HG02973 (cell line): Measurements from ENCODE around the gene BATF3.

Source experiments
- ATAC-seq: cut with Tn5 transposase; IDR thresholded peaks from one replicate; pipeline ENCODE4 v1.9.1; 2021; ENCODE audit warnings: moderate library complexity; ENCODE audit not compliant: unreplicated experiment

BATF3 gene

DNA sequence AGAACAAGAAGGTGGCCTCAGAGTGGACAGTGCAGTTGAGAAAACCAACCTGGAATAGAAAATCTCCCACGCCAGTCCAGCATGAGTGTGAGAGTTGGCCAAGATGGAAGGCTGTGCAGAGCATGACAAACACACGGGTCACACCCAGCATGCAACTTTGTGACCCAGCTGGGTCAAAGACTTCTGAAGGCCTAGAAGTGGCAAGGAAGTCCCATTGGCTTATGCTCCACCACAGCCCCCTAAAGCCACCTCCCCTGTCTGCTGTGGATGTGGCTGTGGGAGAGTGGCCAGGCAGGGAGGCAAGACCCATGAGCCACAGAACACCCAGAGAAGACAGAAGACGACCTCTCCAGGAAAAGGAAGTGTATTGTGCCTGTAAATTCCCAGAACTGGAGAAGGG is 13.6 kb downstream of the BATF3 start:
- ATAC-seq, result no peak

- ATAC-seq, result no peak
These were observed 14.2 kb downstream of the BATF3 start for GRCh38 chr1:212685429-212685828.

DNA sequence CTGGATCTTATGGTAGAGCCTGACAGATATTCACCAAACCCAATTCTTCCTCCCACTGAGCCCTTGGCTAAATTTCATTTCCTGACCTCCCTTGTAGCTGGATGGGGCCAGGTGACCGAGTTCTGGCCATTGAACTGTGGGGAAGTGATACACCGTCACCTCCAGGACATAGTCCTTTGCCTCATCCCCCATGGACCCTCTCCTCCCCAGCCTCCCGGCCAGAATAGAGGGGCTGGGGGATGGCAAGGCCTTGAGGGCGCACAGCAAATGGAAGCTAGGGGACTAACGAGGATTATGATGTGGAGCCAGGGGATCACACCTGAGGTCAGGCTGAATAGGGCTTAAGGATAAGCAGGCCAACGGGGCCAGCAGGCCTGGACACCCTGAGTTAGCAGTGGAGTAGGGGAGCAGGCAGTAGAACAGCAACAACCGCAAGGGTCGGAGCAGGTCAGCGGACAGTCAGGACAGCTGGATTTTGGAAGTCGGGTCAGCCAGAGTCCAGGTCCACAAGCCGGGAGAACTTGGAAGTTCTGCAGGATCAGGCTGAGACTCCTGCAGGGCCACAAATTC is 15.0 kb downstream of the BATF3 start:
- ATAC-seq, result no peak

- no peak for ATAC-seq
These were observed 15.6 kb downstream of the BATF3 start for GRCh38 chr1:212684076-212684475.

GRCh38 chr1:212683357-212683722 is 16.3 kb downstream of the BATF3 start:
- peak; percentile 62 for ATAC-seq

DNA sequence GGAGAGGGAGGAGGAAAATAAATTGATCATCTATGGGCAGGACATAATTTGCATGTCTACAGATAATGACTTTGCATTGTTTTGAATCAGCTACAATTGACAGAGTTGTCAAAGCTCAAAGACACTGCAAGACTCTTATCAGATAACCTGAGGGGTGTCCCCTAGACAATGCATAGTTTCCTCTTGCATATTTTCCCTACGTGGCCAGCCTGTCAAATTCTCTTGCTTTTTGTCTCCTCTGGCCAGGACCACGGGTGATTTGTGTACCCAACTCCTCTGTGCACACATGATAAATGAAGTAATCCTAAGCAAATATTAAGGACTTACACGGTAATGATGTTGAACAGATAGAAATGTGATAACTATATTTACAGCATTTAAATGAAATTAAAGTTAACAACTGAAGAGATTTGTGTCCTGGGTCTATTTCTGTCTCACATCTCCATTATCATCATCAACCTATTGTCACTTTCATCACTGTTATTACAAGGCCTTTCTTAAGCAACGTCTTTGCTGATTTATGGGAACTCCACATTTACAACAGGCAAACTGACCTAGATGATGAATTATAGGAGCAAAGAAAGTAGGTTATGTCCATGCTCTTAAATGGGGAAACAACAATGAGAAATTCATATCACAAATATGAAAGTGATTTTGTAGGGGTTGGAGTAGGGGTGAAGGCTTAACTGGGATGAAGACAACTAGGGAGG is 18.8 kb downstream of the BATF3 start:
- ATAC-seq, result no peak

DNA sequence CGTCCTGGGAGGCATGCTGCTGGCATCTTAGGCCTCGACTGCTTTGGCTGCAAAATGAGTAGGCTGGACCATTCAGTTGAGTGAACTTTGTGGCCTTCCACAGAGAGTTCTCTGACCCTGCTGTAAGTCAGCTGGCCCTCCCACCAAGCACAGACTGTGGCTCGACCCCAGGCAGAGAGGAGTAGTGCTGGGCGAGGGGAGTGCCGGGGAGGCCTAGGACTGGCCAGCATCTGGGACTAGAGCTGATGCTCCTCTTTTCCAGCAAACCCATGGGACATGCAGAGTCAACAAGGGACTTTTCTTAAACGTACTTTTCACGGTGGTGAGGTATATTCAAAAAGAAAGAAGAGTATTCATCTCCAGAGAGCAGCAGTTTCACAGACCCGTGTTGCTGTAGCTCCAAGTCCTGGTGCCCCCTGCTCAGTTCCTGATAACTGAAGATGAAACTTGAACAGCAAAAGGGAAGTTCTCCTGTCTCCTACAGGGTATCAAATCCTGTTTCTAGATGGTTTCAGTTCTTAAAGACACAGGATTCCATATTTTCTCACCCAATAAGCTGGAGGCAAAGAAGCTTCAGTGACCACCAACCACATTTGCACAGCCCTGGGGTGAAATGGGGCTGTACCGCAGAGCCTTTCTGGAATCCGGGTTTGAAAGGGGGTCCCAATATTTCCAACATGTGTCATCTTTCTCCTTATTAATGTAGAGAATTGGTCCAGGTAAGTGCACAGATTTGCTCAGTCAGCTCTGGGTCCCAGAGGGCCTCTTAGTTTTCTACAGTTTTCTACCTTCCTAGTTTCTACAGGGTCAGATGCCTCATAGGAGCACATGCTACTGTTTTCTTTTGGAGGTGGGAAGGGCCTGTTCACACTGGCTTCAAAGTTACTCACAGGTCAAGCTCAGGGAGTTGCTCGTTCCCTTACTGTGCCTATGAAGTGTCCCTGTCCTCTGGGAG is 20.9 kb downstream of the BATF3 start:
- ATAC-seq, result peak; percentile 61

GRCh38 chr1:212677573-212677972 is 22.1 kb downstream of the BATF3 start:
- ATAC-seq, result no peak

- no peak for ATAC-seq
These were observed 22.5 kb downstream of the BATF3 start for GRCh38 chr1:212677136-212677535.

- ATAC-seq, result no peak
These were observed 24.0 kb downstream of the BATF3 start for GRCh38 chr1:212675675-212676074.

DNA sequence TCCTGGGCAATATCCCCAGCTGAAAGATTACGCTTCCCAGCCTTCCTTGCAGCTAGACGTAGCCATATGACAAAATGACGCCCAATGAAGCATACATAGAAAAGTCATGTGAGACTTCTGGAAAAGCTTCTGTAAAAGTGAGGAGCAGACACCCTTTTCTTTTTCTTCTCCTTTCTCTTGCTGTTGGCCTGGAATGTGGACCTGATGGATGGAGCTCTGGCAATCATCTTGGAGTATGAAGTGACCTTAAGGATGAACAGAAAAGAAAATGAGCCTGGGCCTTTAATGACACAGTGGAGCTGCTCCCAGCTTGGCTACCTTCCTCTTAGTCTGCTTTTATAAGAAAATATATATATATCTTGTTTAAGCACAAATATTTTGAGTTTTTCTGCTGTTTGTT is 24.8 kb downstream of the BATF3 start:
- ATAC-seq, result no peak

- ATAC-seq, result peak; percentile 41
These were observed 28.2 kb downstream of the BATF3 start for GRCh38 chr1:212671342-212672031.

- no peak for ATAC-seq
These were observed 28.8 kb downstream of the BATF3 start for GRCh38 chr1:212670882-212671281.

GRCh38 chr1:212670301-212670700 is 29.3 kb downstream of the BATF3 start:
- ATAC-seq, result no peak

- ATAC-seq, result no peak
These were observed 30.0 kb downstream of the BATF3 start for GRCh38 chr1:212669600-212669999.

DNA sequence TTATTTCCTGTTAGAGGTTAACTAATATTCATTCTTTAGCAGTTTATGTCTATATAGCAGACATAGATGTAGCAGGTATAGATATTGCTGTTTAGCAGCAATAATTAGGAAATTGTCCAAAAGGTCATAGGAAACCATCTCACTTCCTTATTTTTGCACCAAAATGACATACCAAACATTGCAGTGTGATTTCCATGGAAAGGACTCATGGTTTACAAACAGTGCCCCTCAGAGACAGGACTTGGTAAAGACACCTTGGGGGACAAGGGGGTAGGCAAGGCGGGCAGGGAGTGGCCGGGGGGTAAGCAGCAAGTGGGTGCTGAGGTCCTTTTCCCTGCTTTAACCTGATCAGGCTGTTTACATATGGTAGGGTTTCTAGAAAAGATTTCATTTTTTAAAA is 30.5 kb downstream of the BATF3 start:
- no peak for ATAC-seq

- ATAC-seq, result no peak
These were observed 31.2 kb downstream of the BATF3 start for GRCh38 chr1:212668477-212668876.

- ATAC-seq, result no peak
These were observed 32.2 kb downstream of the BATF3 start for GRCh38 chr1:212667223-212668139.

DNA sequence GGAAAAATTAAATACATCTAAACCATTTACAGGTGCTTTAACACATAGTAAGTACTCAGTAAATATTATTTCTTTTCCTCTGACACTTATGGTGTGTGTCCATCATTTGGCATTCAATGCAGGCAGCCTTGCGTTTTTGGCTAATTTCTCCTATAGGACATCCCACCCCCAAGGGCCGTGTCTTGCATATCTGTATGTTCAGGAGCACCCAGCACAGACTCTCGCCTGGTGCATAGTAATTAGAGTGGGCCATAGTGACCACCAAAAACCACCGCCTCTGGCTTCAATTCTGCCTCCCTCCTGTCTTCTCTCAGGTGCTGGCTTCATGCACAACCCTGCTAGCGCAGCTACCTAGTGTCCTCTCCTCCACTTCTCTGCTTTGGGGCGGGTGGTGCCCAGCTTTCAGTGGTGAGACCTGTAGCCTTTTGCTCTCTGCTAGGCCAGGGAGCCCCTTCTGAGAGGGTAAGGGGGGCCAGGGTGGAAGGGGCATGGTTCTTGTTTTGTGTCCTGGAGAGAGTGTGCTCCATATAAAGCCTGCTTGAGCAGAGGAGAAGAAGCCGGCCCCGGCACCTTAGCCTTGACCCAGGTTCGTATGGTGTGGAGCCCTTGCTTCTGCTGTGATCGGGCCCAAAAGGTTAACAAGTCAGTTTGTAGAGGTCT is 33.4 kb downstream of the BATF3 start:
- ATAC-seq, result no peak
